G401 (cell line): ENCODE results near the gene CAMK1. TPM values are rescaled to one million over a fixed set of nuclear protein-coding genes. Genes with fewer than 3 reads are reported as not detected.

Source experiments
- DNase-seq: peaks from one replicate; pipeline ENCODE4 v3.0.0-alpha.2; 2015; ENCODE audit warnings: low spot score
- in situ Hi-C: cut with HindIII; loops from 2 replicates; pipeline ENCODE4 v1.10.0; 2016; ENCODE audit warnings: low sequenced_read_pairs, mixed read lengths
- total RNA-seq: library from RNA; depleted of rRNA; stranded (reverse); fragments of >200 nt; shearing (Covaris generic); gene quantifications from 2 replicates; pipeline ENCODE4 v1.2.3, GENCODE V29; 2014; rRNA removed

The CAMK1 gene
- total RNA-seq, 1 experiment from 2014 or later: not detected

GRCh38 chr3:9721015-9721699 lies 48.6 kb downstream of the CAMK1 start:
- DNase-seq: no peak
- in situ Hi-C loops: no loop called here

DNA sequence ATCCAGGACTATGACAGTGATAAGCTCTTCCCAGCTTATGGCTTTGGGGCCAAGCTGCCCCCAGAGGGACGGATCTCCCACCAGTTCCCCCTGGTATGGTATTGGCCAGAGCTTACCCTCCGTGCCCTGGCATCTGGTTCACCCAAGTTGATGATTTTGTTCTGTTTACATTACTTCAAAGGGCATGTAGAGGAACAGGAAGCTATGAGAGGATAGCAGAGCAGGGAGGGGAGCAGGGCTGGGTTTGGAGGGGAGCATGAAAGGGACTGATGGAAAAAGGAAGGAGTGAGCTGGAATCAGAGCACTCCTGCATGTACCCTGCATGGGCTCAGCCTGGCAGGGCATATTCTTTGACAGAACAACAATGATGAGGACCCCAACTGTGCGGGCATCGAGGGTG lies 51.6 kb downstream of the CAMK1 start:
- no peak for DNase-seq
- in situ Hi-C loops: no loop called here

DNA sequence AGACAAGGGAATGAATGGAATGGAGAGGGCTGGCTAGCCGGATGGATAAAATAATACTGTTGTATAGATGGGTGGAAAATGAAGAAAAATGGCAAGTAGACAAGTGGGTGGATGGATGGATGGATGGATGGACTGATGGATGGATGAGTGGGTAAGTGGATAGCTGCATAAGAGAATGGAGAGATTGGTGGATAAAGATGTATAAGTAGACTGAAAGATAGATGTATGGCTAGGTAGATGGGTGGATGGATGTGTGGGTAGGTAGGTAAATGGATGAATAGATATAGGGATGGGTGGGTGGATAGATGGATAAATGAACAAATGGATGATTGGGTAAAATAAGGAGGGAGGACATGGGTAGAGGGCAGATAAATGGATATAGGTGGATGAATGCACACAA lies 52.2 kb downstream of the CAMK1 start:
- no peak for DNase-seq
- in situ Hi-C loops: no loop called here

GRCh38 chr3:9716801-9717555 lies 52.8 kb downstream of the CAMK1 start:
- in situ Hi-C loops: no loop called here
- DNase-seq: no peak

DNA sequence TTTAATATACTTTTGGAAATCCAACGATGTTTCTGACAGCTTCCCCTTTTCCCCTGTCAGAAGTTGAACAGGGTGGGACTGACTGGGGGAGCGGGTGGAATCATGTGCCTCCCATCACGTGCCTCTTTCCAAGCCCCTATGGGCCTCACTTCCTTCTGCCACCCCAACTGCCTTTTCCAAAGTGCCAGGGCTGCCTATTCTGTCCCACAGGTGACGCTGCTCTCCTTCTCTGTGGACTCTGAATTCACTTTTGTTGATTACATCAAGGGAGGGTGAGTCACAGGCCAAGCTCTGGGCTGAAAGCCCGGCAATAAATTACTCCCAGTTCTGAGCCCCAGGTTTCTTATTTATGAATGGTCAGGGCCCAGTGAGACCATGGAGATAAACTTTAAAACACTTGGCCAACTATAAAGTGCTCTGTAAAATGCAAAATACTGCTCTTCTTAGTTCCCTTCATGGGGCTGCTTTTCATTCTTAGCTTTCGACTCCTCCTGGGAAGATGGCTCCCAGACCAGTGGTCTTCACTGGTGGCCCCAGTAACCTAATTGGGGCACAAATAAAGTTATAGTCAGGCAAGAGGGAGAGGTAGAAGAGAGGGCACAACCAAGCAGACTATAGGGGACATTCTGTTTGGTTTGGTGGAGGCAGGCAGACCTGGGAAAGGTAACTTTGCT lies 53.8 kb downstream of the CAMK1 start:
- DNase-seq: no peak
- in situ Hi-C loops: no loop called here

GRCh38 chr3:9715136-9715535 lies 54.6 kb downstream of the CAMK1 start:
- DNase-seq: no peak

DNA sequence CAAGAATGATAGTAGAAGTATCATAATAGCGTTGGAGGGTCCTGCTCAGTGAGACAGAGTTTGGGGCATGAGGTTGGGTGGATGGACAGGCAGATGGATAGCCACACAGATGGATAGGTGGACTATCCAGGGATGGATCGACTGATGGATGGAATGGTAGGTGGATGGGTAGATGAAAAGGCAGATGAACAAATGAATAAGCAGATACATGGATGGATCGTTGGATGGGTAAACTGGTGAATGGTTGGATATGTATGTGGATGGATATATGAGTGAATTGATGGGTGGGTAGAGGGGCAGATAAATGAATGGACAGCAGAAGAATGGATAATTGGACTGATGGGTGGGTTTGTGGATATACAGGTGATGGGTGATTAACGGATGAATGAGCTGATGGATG lies 56.6 kb downstream of the CAMK1 start:
- in situ Hi-C loops: no loop called here
- no peak for DNase-seq

More at GRCh38 chr3:9715136-9715535, 54.6 kb downstream of the CAMK1 start:
- in situ Hi-C loops: no loop called here

DNA sequence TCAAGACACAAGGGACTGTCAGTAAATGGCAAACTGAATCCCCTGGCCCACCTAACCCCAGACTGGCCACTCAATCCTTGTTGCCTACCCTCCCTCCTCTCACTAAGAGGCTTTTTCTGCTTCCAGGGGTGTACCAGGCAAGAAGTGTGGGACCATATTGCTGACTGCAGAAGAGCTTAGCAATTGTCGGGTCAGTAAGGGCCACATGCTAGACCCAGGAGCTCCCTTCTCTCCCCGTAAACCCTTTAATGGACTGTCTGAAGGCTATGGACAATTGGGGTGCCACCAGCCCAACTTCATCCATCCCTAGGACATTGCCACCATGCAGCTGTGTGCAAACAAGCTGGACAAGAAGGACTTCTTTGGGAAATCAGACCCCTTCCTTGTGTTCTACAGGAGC lies 57.3 kb downstream of the CAMK1 start:
- DNase-seq: no peak
- in situ Hi-C loops: no loop called here

- in situ Hi-C loops: no loop called here
- DNase-seq: no peak
Observed at GRCh38 chr3:9710174-9710739, 59.5 kb downstream of the CAMK1 start.

Other genes with a start within 250 kb of the CAMK1 start
- not detected in 2 replicates for gene LHFPL4, start 216.1 kb downstream of the CAMK1 start, total RNA-seq
- 37.7 and 39.1 TPM in 2 replicates for gene MTMR14, start 120.4 kb downstream of the CAMK1 start, total RNA-seq
- 0.80 and 3.9 TPM in 2 replicates for gene CPNE9, start 66.1 kb downstream of the CAMK1 start, total RNA-seq
- gene BRPF1, start 38.2 kb downstream of the CAMK1 start, total RNA-seq: 18.5 and 23.7 TPM in 2 replicates
- 32.1 and 35.3 TPM in 2 replicates for gene OGG1, start 20.0 kb downstream of the CAMK1 start, total RNA-seq
- 70.0 and 72.1 TPM in 2 replicates for gene TADA3, start 22.5 kb upstream of the CAMK1 start, total RNA-seq
- gene ARPC4, start 23.1 kb upstream of the CAMK1 start, total RNA-seq: 231 and 292 TPM in 2 replicates
- gene TTLL3, start 40.3 kb upstream of the CAMK1 start, total RNA-seq: 4.6 and 5.4 TPM in 2 replicates
- 82.7 and 98.7 TPM in 2 replicates for gene RPUSD3, start 74.1 kb upstream of the CAMK1 start, total RNA-seq
- not detected in 2 replicates for gene CIDEC, start 110.3 kb upstream of the CAMK1 start, total RNA-seq
- 25.1 and 30.0 TPM in 2 replicates for gene JAGN1, start 120.7 kb upstream of the CAMK1 start, total RNA-seq
- 3.6 and 5.3 TPM in 2 replicates for gene IL17RE, start 132.9 kb upstream of the CAMK1 start, total RNA-seq
- gene IL17RC, start 147.2 kb upstream of the CAMK1 start, total RNA-seq: 12.2 and 22.5 TPM in 2 replicates
- 13.3 and 30.0 TPM in 2 replicates for gene CRELD1, start 163.9 kb upstream of the CAMK1 start, total RNA-seq
- gene PRRT3, start 182.5 kb upstream of the CAMK1 start, total RNA-seq: 8.6 and 11.5 TPM in 2 replicates
- gene EMC3, start 216.9 kb upstream of the CAMK1 start, total RNA-seq: 30.3 and 63.2 TPM in 2 replicates